ENCODE measurements around the gene TMEM62.

TMEM62 gene

DNA sequence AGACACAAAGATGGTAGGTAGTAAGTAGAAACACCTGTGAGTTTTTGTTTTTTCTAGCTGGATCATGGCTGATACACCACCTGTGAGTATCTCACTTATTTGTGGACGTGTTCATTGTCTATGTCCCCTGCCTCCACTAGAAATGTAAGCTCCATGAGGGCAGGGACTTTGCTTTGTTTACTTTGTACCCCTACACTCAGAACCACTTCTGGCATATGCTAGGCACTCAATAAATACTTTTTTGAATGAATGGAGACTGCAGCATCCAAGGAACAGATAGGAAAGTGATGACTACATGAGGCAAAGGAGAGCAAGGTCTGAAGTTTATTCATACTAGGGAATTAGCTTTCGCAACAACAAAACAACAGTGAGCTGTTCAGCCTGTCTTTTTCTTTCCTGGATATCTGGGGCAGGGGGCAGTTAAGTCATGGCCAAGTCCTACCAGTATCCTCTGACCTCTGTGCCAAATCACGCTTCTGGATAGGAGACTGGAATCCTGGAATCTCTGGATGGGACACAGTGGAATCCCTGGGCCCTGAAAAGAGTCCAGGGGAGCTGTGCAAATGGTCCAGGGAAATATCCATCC lies 99.0 kb downstream of the TMEM62 start:
- no peak for DNase-seq (ENCODE audit: low read depth in 2 of 2)

All from fibroblast of skin of left biceps (primary cell).